OCI-LY3 (cell line): ENCODE data around the gene KIZ.

Source experiments
- CTCF ChIP-seq: fragments of 200-600, 300-600 bp; sonication (generic); IDR thresholded peaks from 2 replicates; pipeline ENCODE4 v1.5.1; 2014; ENCODE audit warnings: antibody characterized with exemption, low read length, low read depth
- EZH2phosphoT487 ChIP-seq: fragments of 200-600 bp; shearing (Covaris generic); IDR thresholded peaks from 2 replicates; pipeline ENCODE4 v1.6.1; 2018; ENCODE audit warnings: antibody characterized with exemption, mixed run types, low read depth

GRCh38 chr20:21265261-21266190 is 139.6 kb downstream of the KIZ start:
- no peak for TF ChIP-seq CTCF
- no peak for TF ChIP-seq EZH2phosphoT487
